Heart right ventricle (tissue), 16 donors: ENCODE measurements around the gene CRIP2. TPM values are rescaled to one million over a fixed set of nuclear protein-coding genes. Genes with fewer than 3 reads are reported as not detected.

Experiments
- ATAC-seq, 8 donors: fragments of 200-7000 bp; cut with Tn5 transposase; one replicate each; pipeline ENCODE4 v1.9.1; 2020; ENCODE audit warnings: mild to moderate bottlenecking in 8 of 8, moderate library complexity in 8 of 8, moderate number of reproducible peaks in 1 of 8
- DNase-seq, 2 donors: peaks; one replicate each; pipeline ENCODE4 v3.0.0-alpha.2; 2020
- H3K27ac ChIP-seq, 10 donors: fragments of 200-600 bp; sonication (generic) in 2 of 10; one replicate each; pipeline versions ENCODE4 v1.5.0 to v1.8.0; 2020 to 2022; ENCODE audit warnings: mild to moderate bottlenecking in 3 of 10
- H3K27me3 ChIP-seq, 7 donors: fragments of 200-600 bp; one replicate each; pipeline ENCODE4 v1.8.0; 2021 to 2022; ENCODE audit warnings: mild to moderate bottlenecking in 2 of 7
- H3K36me3 ChIP-seq, 9 donors: fragments of 200-600 bp; sonication (generic) in 1 of 9; one replicate each; pipeline versions ENCODE4 v1.5.0 to v1.8.0; 2020 to 2022; ENCODE audit warnings: mild to moderate bottlenecking in 2 of 9
- H3K4me1 ChIP-seq, 9 donors: fragments of 200-600 bp; sonication (generic) in 1 of 9; one replicate each; pipeline versions ENCODE4 v1.5.0 to v1.8.0; 2020 to 2022; ENCODE audit warnings: mild to moderate bottlenecking in 4 of 9
- H3K4me3 ChIP-seq, 10 donors: fragments of 200-600 bp; sonication (generic) in 2 of 10; one replicate each; pipeline versions ENCODE4 v1.5.0 to v1.8.0; 2020 to 2022; ENCODE audit warnings: mild to moderate bottlenecking in 7 of 10, moderate library complexity in 2 of 10
- H3K9me3 ChIP-seq, 11 donors: fragments of 200-600 bp in 10 of 11; sonication (generic) in 2 of 11; one replicate each; pipeline versions ENCODE4 v1.5.0 to v1.8.0; 2013 to 2022; ENCODE audit warnings: mild to moderate bottlenecking in 2 of 11, control low read depth in 1 of 11, moderate library complexity in 1 of 11
- CTCF ChIP-seq, 9 donors: fragments of 200-600 bp; sonication (generic) in 2 of 9; IDR thresholded peaks; one replicate each; pipeline versions ENCODE4 v1.5.0 to v1.8.0; 2021 to 2022; ENCODE audit warnings: antibody characterized with exemption in 9 of 9, mild to moderate bottlenecking in 5 of 9, moderate library complexity in 1 of 9
- WGBS, 2 donors: extraction: QIAGEN DNeasy Blood & Tissue Kit; methylation state at CpG; one replicate each; pipeline ENCODE4 v1.1.7; 2013; ENCODE audit warnings: inconsistent platforms in 1 of 2; 5-methylcytosine and 5-hydroxymethylcytosine counted together
- intact Hi-C, 10 donors: fragments of 100-400 bp; cut with DNase I; formaldehyde crosslinking; loops; one replicate each; pipeline versions ENCODE4 v1.11.1 to v1.14.2; 2022
- polyA plus RNA-seq, 2 donors: library from polyadenylated mRNA; stranded (reverse); fragments of 200-250 nt; gene quantifications; one replicate each; pipeline ENCODE4 v1.2.3, GENCODE V29; 2013
- total RNA-seq, 10 donors: library from RNA; stranded (reverse); fragmentation: NEBNext Ultra II Directional in 3 of 10; extraction: Animal tissue kit (Norgen Biotek cat#: 25700) in 3 of 10; gene quantifications; one replicate each; pipeline versions ENCODE4 v1.2.1 to v1.2.4, GENCODE V29; 2021 to 2023
- donor health status: Arrhythmogenic right ventricular cardiomyopathy.
- donor health status: ischemic (EF 13 %, LVEDD 7.1; RV severe dilation, severe dysfunction).
- donor health status: healthy with polysubstance abuse.
- donor health status: DM: no; HTN: yes; CAD: no.
- donor health status: DM: no; HTN: no; CAD: no.
- donor health status: ischemic (EF 25% LVEDD 6.9; RV normal size, moderate dysfunction).
- donor health status: ischemic (EF 25% LVEDD 5.7; RV mildly dilated, moderate dysfunction).
- donor health status: healthy.
- donor health status: DM: yes; HTN: yes; CAD: no.
- donor health status: Ischemic cardiomyopathy.
- donor health status: ischemic (EF 35%, LVEDD 5.7; RV mildly dilated, moderate dysfunction).
- donor health status: nonischemic (EF 11% LVEDD 7.7; RV severe dilation, severe dysfunction).
- donor health status: DM: yes; HTN: yes; CAD: no.
- donor health status: PGD.
- donor health status: ischemic (EF 29% LVEDD 5.4; RV normal size, mild dysfunction).
- donor health status: nonischemic (EF 23%, LVEDD 6.1; RV moderate dilation, normal function).

The CRIP2 gene
- total and polyA plus RNA-seq, 12 donors = 731 to 1,223 (median 927) TPM

GRCh38 chr14:105481886-105482457 lies 7.4 kb downstream of the CRIP2 start:
- peak; percentile 7 to 80 (median 59) for ATAC-seq
- peaks cover 0 to 41% (median 0%) of the 10 kb centered on the region in 7 donors for H3K27me3 ChIP-seq
- H3K9me3 ChIP-seq = no peaks in the 10 kb centered on the region
- peak in 5 of 9 donors; percentile 27 to 48 (median 30) for TF ChIP-seq CTCF (IDR thresholded peaks at IDR 0.05)
- peak; percentile 93 to 97 for DNase-seq
- intact Hi-C loops = loop anchor here in 3 of 10 donors (5.0 to 10.0 kb wide), 4 partner anchors 67 to 287 kb away; partner anchors contain the start of genes TEX22 (in 2 of the 3) and MTA1 (in 1 of the 3)
- H3K36me3 ChIP-seq = peaks cover 0 to 29% (median 5%) of the 10 kb centered on the region in 9 donors
- peak overlapping the region; percentile 89 to 100 (median 96) for H3K27ac ChIP-seq
- peaks cover 62 to 98% (median 88%) of the 10 kb centered on the region in 9 donors for H3K4me1 ChIP-seq
- peak overlapping the region in 9 of 10 donors; percentile 9 to 51 (median 41) for H3K4me3 ChIP-seq
- WGBS, 2 donors = 2 to 3% methylated on average over 18 of the region's 18 CpGs

DNA sequence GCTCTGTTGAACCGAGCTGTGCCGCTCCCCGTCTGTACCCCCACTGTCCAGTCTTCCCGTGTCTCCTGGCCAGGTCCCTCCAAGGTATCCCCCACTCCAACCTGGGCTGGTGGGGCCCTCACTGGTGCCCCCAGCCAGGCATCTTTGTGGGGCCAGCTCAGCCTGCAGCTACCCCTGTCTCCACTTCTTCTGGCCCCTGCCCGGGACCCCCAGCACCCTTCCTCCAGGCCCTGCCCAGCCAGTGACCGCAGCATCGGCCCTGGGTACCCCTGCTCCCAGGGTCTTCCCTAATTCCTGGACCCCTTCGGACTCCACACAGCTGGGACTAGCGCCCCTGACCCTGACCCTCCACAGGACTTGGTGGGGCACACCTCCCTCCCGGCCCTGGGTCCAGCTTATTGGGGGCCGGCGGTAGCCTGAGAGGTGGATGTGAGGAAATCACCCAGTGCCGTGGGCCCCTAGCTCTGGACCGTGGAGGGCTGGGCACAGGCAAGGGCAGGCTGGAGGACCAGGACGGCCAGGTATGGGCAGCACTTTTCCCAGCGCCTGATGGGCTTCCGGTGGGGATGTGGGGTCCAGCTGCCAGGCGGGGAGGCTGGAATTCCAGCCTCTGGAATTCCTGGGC lies 8.0 kb downstream of the CRIP2 start:
- Histone ChIP-seq H3K27ac (peak overlapping the region; percentile 89 to 100 (median 96)), H3K36me3 (peaks cover 0 to 29% (median 5%) of the 10 kb centered on the region in 9 donors), H3K9me3 (no peaks in the 10 kb centered on the region), H3K27me3 (peaks cover 0 to 48% (median 0%) of the 10 kb centered on the region in 7 donors), H3K4me1 (peaks cover 64 to 99% (median 89%) of the 10 kb centered on the region in 9 donors), H3K4me3 (peak overlapping the region in 6 of 10 donors; percentile 13 to 49 (median 41))
- no peak for ATAC-seq
- WGBS, 2 donors = 55 to 61% methylated on average over 18 of the region's 18 CpGs
- DNase-seq = peak in 1 of 2 donors; percentile 27
- no peak for TF ChIP-seq CTCF (IDR thresholded peaks at IDR 0.05)
- intact Hi-C loops = loop anchor here in 3 of 10 donors (5.0 to 10.0 kb wide), 4 partner anchors 68 to 288 kb away; partner anchors contain the start of genes TEX22 (in 2 of the 3) and MTA1 (in 1 of the 3)

GRCh38 chr14:105483300-105484068 lies 8.9 kb downstream of the CRIP2 start:
- Histone ChIP-seq H3K4me1 (peaks cover 68 to 100% (median 91%) of the 10 kb centered on the region in 9 donors), H3K27me3 (peaks cover 0 to 42% (median 0%) of the 10 kb centered on the region in 7 donors), H3K36me3 (peaks cover 0 to 23% (median 5%) of the 10 kb centered on the region in 9 donors), H3K9me3 (no peaks in the 10 kb centered on the region), H3K27ac (peak overlapping the region; percentile 89 to 100 (median 96)), H3K4me3 (no peak overlapping the region)
- 47 to 54% methylated on average over 18 of the region's 18 CpGs for WGBS, 2 donors
- TF ChIP-seq CTCF (IDR thresholded peaks at IDR 0.05) = no peak
- DNase-seq = peak; percentile 55 to 63
- no peak for ATAC-seq
- intact Hi-C loops = loop anchor here in 3 of 10 donors (5.0 to 10.0 kb wide), 4 partner anchors 69 to 289 kb away; partner anchors contain the start of genes TEX22 (in 2 of the 3) and MTA1 (in 1 of the 3)
